ENCODE measurements around the gene LPO. TPM values are rescaled to one million over a fixed set of nuclear protein-coding genes. Genes with fewer than 3 reads are reported as not detected.

LPO gene
- total RNA-seq, 1 experiment from 2014 or later: not detected

DNA sequence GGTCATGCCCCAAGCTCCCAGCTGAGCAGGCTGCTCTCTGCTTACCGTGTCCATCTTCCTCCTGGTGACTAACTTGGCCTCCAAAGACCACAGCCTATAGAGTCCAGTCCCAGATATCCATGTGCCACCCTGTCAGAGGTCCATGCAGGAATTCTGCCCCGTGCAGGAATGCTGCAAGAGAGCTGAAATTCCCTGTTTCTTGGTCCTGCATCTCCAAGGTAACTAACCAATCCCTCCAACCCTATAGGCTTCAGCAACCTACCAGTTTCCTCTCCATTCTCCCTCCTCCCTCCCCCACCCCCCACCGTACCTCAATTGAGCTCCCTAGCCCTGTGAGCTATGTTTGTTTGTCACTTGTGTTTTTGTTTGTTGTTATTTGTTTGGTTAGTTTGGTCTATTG lies 9.7 kb upstream of the LPO start:
- in situ Hi-C loops (cut with HindIII; ENCODE audit: low pct_unique_long_range_greater_than_20kb, low sequenced_read_pairs) (no loop called here), intact Hi-C loops (cut with micrococcal nuclease; ENCODE audit: unreplicated experiment) (no loop called here)
- CTCF ChIA-PET: interaction anchor here (0.6 kb wide), 1 partner anchor 317 kb away, joined by 6 read pairs; no protein-coding TSS in a partner anchor
- H3K9me3 ChIP-seq (ENCODE audit: control insufficient read depth, insufficient read depth, low read depth, low read length): no peaks in the 10 kb centered on the region
- TF ChIP-seq SIN3A (IDR thresholded peaks at IDR 0.05; ENCODE audit: borderline replicate concordance, insufficient read depth, low read depth, low read length) (no peak), TCF7L2 (IDR thresholded peaks at IDR 0.05; ENCODE audit: low read depth, low read length) (no peak), POLR2AphosphoS5 (IDR thresholded peaks at IDR 0.05; ENCODE audit: low read depth, low read length) (no peak)
- TF ChIP-seq, protein P1, sequence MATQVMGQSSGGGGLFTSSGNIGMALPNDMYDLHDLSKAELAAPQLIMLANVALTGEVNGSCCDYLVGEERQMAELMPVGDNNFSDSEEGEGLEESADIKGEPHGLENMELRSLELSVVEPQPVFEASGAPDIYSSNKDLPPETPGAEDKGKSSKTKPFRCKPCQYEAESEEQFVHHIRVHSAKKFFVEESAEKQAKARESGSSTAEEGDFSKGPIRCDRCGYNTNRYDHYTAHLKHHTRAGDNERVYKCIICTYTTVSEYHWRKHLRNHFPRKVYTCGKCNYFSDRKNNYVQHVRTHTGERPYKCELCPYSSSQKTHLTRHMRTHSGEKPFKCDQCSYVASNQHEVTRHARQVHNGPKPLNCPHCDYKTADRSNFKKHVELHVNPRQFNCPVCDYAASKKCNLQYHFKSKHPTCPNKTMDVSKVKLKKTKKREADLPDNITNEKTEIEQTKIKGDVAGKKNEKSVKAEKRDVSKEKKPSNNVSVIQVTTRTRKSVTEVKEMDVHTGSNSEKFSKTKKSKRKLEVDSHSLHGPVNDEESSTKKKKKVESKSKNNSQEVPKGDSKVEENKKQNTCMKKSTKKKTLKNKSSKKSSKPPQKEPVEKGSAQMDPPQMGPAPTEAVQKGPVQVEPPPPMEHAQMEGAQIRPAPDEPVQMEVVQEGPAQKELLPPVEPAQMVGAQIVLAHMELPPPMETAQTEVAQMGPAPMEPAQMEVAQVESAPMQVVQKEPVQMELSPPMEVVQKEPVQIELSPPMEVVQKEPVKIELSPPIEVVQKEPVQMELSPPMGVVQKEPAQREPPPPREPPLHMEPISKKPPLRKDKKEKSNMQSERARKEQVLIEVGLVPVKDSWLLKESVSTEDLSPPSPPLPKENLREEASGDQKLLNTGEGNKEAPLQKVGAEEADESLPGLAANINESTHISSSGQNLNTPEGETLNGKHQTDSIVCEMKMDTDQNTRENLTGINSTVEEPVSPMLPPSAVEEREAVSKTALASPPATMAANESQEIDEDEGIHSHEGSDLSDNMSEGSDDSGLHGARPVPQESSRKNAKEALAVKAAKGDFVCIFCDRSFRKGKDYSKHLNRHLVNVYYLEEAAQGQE (IDR thresholded peaks at IDR 0.05; ENCODE audit: insufficient read depth in 1 of 2, low read depth in 2 of 2, low read length in 1 of 2): no peak
- TF ChIP-seq, protein P2, sequence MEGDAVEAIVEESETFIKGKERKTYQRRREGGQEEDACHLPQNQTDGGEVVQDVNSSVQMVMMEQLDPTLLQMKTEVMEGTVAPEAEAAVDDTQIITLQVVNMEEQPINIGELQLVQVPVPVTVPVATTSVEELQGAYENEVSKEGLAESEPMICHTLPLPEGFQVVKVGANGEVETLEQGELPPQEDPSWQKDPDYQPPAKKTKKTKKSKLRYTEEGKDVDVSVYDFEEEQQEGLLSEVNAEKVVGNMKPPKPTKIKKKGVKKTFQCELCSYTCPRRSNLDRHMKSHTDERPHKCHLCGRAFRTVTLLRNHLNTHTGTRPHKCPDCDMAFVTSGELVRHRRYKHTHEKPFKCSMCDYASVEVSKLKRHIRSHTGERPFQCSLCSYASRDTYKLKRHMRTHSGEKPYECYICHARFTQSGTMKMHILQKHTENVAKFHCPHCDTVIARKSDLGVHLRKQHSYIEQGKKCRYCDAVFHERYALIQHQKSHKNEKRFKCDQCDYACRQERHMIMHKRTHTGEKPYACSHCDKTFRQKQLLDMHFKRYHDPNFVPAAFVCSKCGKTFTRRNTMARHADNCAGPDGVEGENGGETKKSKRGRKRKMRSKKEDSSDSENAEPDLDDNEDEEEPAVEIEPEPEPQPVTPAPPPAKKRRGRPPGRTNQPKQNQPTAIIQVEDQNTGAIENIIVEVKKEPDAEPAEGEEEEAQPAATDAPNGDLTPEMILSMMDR (IDR thresholded peaks at IDR 0.05): no peak
- H3K36me3 ChIP-seq (ENCODE audit: control insufficient read depth, insufficient read depth, low read length): no peaks in the 10 kb centered on the region
- no peak overlapping the region for H3K4me3 ChIP-seq (ENCODE audit: low read depth in 2 of 2, low read length in 2 of 2)
- H3K4me1 ChIP-seq (ENCODE audit: control insufficient read depth, insufficient read depth, low read length): no peaks in the 10 kb centered on the region
- no peak for DNase-seq (ENCODE audit: low read depth, low spot score)
- ATAC-seq: no peak
- no peaks in the 10 kb centered on the region; the same call in 1 of the 2 replicates for H3K27me3 ChIP-seq (ENCODE audit: control insufficient read depth, insufficient read depth, low read length)
- no TSS peak for BruUV-seq (replicated peaks)
- POLR2A ChIA-PET: no interaction called here
- no peak overlapping the region for H3K27ac ChIP-seq (ENCODE audit: low read length)

DNA sequence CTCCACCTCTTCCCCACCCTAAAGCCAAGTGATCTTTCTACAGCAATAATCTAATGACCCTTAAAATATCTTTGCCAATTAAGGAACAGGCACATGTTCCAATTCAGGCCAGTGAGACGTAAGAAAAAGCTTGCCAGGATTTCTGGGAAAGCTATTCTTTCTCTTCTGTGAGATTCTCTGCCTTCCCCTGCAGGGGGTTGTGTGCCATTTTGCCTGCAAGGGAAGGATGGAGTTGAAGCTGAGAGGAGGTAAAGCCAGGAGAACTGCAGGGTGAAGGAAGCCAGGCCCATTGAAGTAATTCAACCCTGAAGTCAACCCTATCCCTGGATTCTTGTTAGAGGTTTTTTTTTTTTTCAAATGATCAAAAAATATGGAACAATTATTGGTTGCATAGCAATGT lies 9.0 kb upstream of the LPO start:
- intact Hi-C loops (cut with micrococcal nuclease; ENCODE audit: unreplicated experiment): no loop called here

More for the DNA sequence above, 9.0 kb upstream of the LPO start:
- no peaks in the 10 kb centered on the region for H3K9me3 ChIP-seq (ENCODE audit: control insufficient read depth, insufficient read depth, low read depth, low read length)
- H3K4me3 ChIP-seq (ENCODE audit: low read depth in 2 of 2, low read length in 2 of 2): no peak overlapping the region
- no TSS peak for BruUV-seq (replicated peaks)
- ATAC-seq (no peak), DNase-seq (ENCODE audit: low read depth, low spot score) (no peak)
- in situ Hi-C loops (cut with HindIII; ENCODE audit: low pct_unique_long_range_greater_than_20kb, low sequenced_read_pairs): no loop called here
- no peaks in the 10 kb centered on the region for H3K36me3 ChIP-seq (ENCODE audit: control insufficient read depth, insufficient read depth, low read length)
- ChIA-PET CTCF (interaction anchor here (0.6 kb wide), 1 partner anchor 318 kb away, joined by 6 read pairs; no protein-coding TSS in a partner anchor), POLR2A (interaction anchor here (0.6 kb wide), 1 partner anchor 22 kb away, joined by 3 read pairs; no protein-coding TSS in a partner anchor)
- TF ChIP-seq SIN3A (IDR thresholded peaks at IDR 0.05; ENCODE audit: borderline replicate concordance, insufficient read depth, low read depth, low read length) (no peak), POLR2AphosphoS5 (IDR thresholded peaks at IDR 0.05; ENCODE audit: low read depth, low read length) (no peak), TCF7L2 (IDR thresholded peaks at IDR 0.05; ENCODE audit: low read depth, low read length) (no peak)
- TF ChIP-seq, protein P1 (IDR thresholded peaks at IDR 0.05; ENCODE audit: insufficient read depth in 1 of 2, low read depth in 2 of 2, low read length in 1 of 2): no peak
- TF ChIP-seq, protein P2 (IDR thresholded peaks at IDR 0.05): no peak
- H3K27ac ChIP-seq (ENCODE audit: low read length): no peak overlapping the region
- H3K4me1 ChIP-seq (ENCODE audit: control insufficient read depth, insufficient read depth, low read length): no peaks in the 10 kb centered on the region
- peaks cover under 1% of the 10 kb centered on the region for H3K27me3 ChIP-seq (ENCODE audit: control insufficient read depth, insufficient read depth, low read length)

Measured in Panc1 (cell line).